HAP-1 (cell line): ENCODE results near the gene SEMA3F.

ENCODE experiments used
- DNase-seq, 2 experiments: peaks; one replicate each; pipeline ENCODE4 v3.0.0-alpha.2; 2016 to 2020; ENCODE audit warnings: low spot score in 2 of 2
- H3K27me3 ChIP-seq: fragments of 250-450 bp; sonication (Bioruptor Pico); 2 replicates; pipeline ENCODE4 v1.5.1; 2020; ENCODE audit warnings: low read depth, mild to moderate bottlenecking, moderate library complexity
- H3K36me3 ChIP-seq: fragments of 250-450 bp; sonication (Bioruptor Pico); replicated peaks from 2 replicates; pipeline ENCODE4 v1.5.1; 2020; ENCODE audit warnings: mild to moderate bottlenecking
- H3K4me1 ChIP-seq: fragments of 250-450 bp; sonication (Bioruptor Pico); 2 replicates; pipeline ENCODE4 v1.5.1; 2020; ENCODE audit warnings: mild to moderate bottlenecking
- H3K4me3 ChIP-seq: fragments of 250-450 bp; sonication (Bioruptor Pico); 2 replicates; pipeline ENCODE4 v1.5.1; 2020; ENCODE audit warnings: mild to moderate bottlenecking, moderate library complexity
- H3K9me3 ChIP-seq: fragments of 250-450 bp; sonication (Bioruptor Pico); 2 replicates; pipeline ENCODE4 v1.5.1; 2020; ENCODE audit warnings: mild to moderate bottlenecking, moderate library complexity
- in situ Hi-C: fragments of 300-500 bp; cut with MboI; formaldehyde crosslinking; loops from 3 replicates; pipeline ENCODE4 v1.14.3; 2020; ENCODE audit warnings: low sequenced_read_pairs, inconsistent platforms, mixed read lengths

The SEMA3F gene

GRCh38 chr3:50165910-50166538 lies 10.9 kb downstream of the SEMA3F start:
- H3K36me3 ChIP-seq = no peaks in the 10 kb centered on the region
- no peak for DNase-seq
- H3K4me1 ChIP-seq = peaks cover 9% of the 10 kb centered on the region; the same call in 1 of the 2 replicates
- no peak overlapping the region for H3K4me3 ChIP-seq
- no peaks in the 10 kb centered on the region for H3K9me3 ChIP-seq
- no peaks in the 10 kb centered on the region for H3K27me3 ChIP-seq
- in situ Hi-C loops = no loop called here

DNA sequence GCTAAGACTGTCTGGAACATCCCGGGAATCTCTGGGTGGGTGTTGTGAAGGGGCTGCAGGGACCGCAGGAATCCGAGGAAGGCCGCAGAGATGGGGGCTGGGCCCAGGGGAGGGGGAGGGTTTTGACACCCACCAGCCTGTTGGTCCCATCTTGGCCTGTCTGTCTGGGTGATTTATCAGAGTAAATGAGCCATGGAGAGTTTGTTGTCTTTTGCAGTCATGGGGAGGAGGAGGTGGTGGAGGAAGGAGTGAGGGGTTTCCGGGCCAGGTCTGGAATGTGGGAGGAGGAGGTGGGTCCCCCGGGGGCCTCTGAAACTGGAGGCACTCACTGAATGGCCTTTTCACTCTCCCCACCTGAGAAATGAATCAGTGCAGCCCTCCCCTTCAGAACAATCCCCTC lies 11.5 kb downstream of the SEMA3F start:
- Histone ChIP-seq H3K4me1 (peaks cover 9% of the 10 kb centered on the region; the same call in 1 of the 2 replicates), H3K36me3 (no peaks in the 10 kb centered on the region), H3K4me3 (no peak overlapping the region), H3K9me3 (no peaks in the 10 kb centered on the region), H3K27me3 (no peaks in the 10 kb centered on the region)
- in situ Hi-C loops = no loop called here
- no peak for DNase-seq

DNA sequence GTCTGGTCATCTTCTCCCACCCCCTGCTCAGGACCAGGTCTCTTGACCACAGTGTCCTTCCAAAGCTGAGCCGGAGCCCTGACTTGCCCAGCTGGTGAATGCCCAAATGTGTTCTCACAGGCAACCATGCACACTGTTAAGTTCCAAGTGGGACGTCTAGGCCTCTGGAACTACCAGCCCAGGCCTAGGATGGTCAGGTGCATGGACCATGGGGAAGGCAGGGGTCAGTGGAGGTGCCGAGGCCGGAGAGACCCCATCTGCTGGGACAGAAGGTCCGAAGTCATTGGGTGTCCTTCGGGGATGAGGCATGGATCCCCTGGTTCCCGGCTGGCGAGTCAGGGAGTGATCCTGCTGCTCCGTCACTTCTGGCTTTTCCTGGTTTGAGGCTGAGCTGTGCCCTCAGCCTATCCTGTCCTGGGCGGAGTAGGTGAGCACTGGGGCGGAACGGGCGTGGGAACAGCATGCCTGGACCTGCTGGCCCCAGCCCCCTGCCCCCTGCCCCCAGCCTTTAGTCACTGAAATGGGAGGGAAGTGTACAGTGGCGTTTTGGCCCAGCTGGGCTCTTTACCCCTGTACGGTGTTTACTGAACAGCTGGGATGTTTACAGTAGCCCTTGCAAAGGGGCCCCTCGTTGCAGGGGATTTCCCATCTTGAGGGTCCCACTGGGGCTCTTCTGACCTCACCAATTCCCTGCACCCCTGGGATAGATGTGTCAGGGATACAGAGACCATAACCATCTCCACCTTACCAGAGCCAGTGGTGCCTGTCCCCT lies 12.1 kb downstream of the SEMA3F start:
- no peak for DNase-seq
- in situ Hi-C loops = no loop called here
- H3K4me1 ChIP-seq = peaks cover 9% of the 10 kb centered on the region; the same call in 1 of the 2 replicates
- H3K27me3 ChIP-seq = no peaks in the 10 kb centered on the region
- H3K9me3 ChIP-seq = no peaks in the 10 kb centered on the region
- H3K36me3 ChIP-seq = no peaks in the 10 kb centered on the region
- no peak overlapping the region for H3K4me3 ChIP-seq

GRCh38 chr3:50167841-50168209 lies 12.7 kb downstream of the SEMA3F start:
- Histone ChIP-seq H3K36me3 (no peaks in the 10 kb centered on the region), H3K4me1 (peaks cover 9% of the 10 kb centered on the region; the same call in 1 of the 2 replicates), H3K4me3 (no peak overlapping the region), H3K27me3 (no peaks in the 10 kb centered on the region), H3K9me3 (no peaks in the 10 kb centered on the region)
- no peak for DNase-seq
- in situ Hi-C loops = no loop called here

DNA sequence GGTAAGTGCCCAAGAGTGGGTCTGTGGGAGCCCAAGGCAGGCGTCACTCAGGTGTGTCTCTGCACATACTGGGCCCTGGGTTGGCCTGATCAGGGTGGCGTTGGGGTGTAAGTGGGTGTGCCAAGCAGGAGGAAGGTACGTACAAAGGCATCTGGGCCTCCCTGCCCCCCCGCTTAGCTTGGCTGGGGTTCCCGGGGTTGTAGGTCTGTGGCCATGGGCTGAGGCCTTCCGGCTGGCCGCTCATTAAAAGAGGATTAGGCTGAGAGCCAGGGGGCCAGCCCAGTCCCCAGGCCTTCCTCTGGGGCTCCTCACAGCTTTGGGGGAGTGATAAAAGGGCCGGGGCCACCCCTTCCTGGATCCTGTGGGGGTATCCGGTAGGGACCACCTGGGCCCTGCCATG lies 13.3 kb downstream of the SEMA3F start:
- DNase-seq = no peak
- H3K9me3 ChIP-seq = no peaks in the 10 kb centered on the region
- H3K36me3 ChIP-seq = no peaks in the 10 kb centered on the region
- in situ Hi-C loops = no loop called here
- H3K27me3 ChIP-seq = no peaks in the 10 kb centered on the region
- no peak overlapping the region for H3K4me3 ChIP-seq
- peaks cover 9% of the 10 kb centered on the region; the same call in 1 of the 2 replicates for H3K4me1 ChIP-seq

DNA sequence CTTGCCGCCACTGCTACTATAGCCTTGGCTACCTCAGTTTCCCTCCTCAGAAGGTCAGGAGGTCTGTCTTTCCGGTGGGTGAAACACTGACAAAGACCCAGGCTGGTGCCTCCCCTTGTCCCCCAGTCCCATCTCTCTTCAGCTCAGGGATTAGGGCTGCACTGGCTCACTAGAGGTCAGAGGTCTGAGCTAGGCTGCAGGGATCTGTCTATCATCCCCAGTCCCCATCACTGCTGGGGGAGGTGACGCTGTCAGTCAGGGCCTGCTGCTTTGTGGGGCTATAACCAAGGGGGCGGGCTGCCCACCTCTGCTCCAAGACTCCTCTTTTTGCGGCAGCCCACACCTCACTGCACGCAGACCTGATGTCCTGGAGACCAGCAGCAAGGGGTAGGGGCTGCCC lies 13.7 kb downstream of the SEMA3F start:
- Histone ChIP-seq H3K4me1 (peaks cover 9% of the 10 kb centered on the region; the same call in 1 of the 2 replicates), H3K36me3 (no peaks in the 10 kb centered on the region), H3K9me3 (no peaks in the 10 kb centered on the region), H3K27me3 (no peaks in the 10 kb centered on the region), H3K4me3 (no peak overlapping the region)
- in situ Hi-C loops = no loop called here
- DNase-seq = no peak

GRCh38 chr3:50169232-50169832 lies 14.2 kb downstream of the SEMA3F start:
- H3K27me3 ChIP-seq = no peaks in the 10 kb centered on the region
- no peaks in the 10 kb centered on the region for H3K36me3 ChIP-seq
- in situ Hi-C loops = no loop called here
- no peak overlapping the region for H3K4me3 ChIP-seq
- DNase-seq = no peak
- H3K9me3 ChIP-seq = no peaks in the 10 kb centered on the region
- H3K4me1 ChIP-seq = peaks cover 9% of the 10 kb centered on the region; the same call in 1 of the 2 replicates

DNA sequence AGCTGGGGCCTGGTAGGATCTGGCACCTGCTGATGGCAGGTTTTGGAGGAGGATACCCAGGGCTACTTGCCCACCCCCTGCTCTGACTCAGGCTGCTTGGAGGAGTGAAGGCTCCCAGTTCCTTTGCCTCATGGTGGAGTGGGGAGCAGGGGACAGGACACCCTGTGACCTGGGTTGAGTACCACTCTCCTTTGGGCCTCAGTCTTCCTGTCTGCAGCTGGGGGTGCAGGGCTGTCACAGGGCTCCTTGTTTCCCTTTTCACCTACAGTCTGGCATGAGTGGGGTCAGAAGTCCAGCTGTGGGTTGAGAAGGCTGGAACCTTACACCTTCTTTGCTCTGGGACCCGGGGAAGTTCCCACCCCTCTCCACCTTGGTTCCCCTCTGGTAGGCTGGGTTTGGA lies 14.7 kb downstream of the SEMA3F start:
- H3K27me3 ChIP-seq = no peaks in the 10 kb centered on the region
- H3K9me3 ChIP-seq = no peaks in the 10 kb centered on the region
- peaks cover 9% of the 10 kb centered on the region; the same call in 1 of the 2 replicates for H3K4me1 ChIP-seq
- no peak overlapping the region for H3K4me3 ChIP-seq
- no peak for DNase-seq
- in situ Hi-C loops = no loop called here
- no peaks in the 10 kb centered on the region for H3K36me3 ChIP-seq

DNA sequence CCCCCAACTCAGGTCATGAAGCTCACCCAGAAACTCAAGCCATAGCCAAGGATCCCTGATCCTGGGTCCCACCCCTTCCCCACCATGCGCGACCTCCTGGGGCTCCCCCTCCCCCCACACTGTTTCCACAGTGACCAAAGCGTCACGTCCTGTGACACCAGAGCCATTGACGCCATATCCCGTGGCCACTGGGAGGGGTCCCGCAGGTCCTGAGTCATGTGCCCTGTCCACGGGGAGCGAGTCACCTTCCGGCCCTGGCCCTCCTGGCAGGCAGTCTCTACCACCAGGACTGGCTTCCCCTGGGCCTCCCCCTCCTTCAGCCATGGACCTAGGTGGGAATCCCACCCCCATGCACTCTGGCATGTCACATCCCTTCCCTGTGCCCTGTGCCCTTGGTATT lies 15.6 kb downstream of the SEMA3F start:
- Histone ChIP-seq H3K36me3 (no peaks in the 10 kb centered on the region), H3K27me3 (no peaks in the 10 kb centered on the region), H3K4me1 (peaks cover 9% of the 10 kb centered on the region; the same call in 1 of the 2 replicates), H3K9me3 (no peaks in the 10 kb centered on the region), H3K4me3 (no peak overlapping the region)
- DNase-seq = no peak
- in situ Hi-C loops = no loop called here

DNA sequence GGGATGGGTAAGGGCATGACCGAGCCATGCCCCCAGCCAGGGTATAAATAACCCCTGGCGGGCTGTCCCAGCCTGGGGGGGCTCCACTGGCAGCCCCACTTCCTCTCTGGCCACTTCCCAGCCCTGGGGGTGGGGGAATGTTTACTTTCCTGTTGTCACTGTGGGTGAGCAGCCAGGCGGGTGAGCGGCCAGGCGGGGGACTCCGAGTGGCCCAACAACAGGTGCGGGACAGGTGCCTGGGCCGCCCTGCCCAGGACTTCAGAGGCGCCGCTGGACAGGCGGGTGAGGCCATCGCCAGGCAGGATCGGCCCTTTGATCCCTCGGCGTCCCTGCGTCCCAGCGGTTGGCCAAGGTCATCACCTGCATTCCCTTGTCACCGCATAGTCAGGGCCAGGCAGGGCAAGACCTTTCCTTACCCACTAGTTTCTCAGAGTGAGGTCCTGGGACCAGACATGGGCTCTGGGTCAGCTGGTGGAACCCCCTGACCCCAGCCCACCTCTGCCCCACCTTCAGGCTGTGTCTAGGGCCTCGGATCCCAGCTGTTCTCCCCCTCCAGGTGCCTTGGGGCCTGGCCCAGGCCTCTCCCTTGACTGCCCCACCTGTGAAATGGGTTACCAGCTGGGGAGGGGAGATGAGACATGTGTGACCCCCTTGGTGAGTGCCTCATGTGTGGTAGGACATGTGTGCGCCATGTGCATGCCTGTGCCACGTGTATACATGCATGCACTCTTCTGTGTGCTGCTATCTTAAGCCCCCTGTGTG lies 16.6 kb downstream of the SEMA3F start:
- no peaks in the 10 kb centered on the region for H3K9me3 ChIP-seq
- H3K4me3 ChIP-seq = no peak overlapping the region
- no peak for DNase-seq
- H3K36me3 ChIP-seq = no peaks in the 10 kb centered on the region
- H3K27me3 ChIP-seq = no peaks in the 10 kb centered on the region
- in situ Hi-C loops = no loop called here
- H3K4me1 ChIP-seq = peaks cover 9% of the 10 kb centered on the region; the same call in 1 of the 2 replicates

DNA sequence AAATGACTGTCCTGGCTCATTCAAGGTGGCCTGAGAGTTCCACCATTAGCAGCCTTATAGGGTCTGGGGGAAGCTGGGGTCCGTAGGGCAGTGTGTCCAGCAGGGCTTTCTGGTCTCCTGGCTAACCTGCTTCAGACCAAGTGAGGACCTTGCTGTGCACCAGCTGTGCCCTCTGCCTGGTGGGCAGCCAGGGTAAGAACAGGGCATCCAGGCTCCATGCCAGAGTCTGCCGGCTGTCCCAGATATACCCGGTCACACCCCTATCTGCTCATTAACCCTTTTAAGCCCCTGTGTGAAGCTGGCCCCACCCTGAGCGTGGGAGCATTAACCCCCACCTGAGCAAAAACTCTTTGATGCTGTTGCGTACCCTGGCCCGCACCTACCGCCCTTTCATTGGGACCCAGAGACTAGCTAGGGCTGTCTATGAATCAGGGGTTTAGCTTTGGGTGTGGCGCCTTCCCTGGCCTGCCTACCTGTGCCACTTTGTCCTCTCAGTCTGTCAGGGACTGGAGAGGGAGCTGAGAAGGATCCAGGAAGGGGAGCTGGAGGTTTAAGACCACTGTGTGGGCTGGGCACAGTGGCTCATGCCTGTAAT lies 17.6 kb downstream of the SEMA3F start:
- in situ Hi-C loops = no loop called here
- no peak overlapping the region for H3K4me3 ChIP-seq
- H3K4me1 ChIP-seq = peaks cover 7% of the 10 kb centered on the region; the same call in 1 of the 2 replicates
- DNase-seq = no peak
- H3K9me3 ChIP-seq = no peaks in the 10 kb centered on the region
- H3K36me3 ChIP-seq = no peaks in the 10 kb centered on the region
- no peaks in the 10 kb centered on the region for H3K27me3 ChIP-seq

GRCh38 chr3:50173685-50174516 lies 18.8 kb downstream of the SEMA3F start:
- H3K9me3 ChIP-seq = no peaks in the 10 kb centered on the region
- no peak for DNase-seq
- no peaks in the 10 kb centered on the region for H3K4me1 ChIP-seq
- H3K27me3 ChIP-seq = no peaks in the 10 kb centered on the region
- no peaks in the 10 kb centered on the region for H3K36me3 ChIP-seq
- in situ Hi-C loops = no loop called here
- no peak overlapping the region for H3K4me3 ChIP-seq

- no peaks in the 10 kb centered on the region for H3K4me1 ChIP-seq
- no peak overlapping the region for H3K4me3 ChIP-seq
- no peaks in the 10 kb centered on the region for H3K36me3 ChIP-seq
- H3K27me3 ChIP-seq = no peaks in the 10 kb centered on the region
- no peaks in the 10 kb centered on the region for H3K9me3 ChIP-seq
- no peak for DNase-seq
- in situ Hi-C loops = no loop called here
Observed at GRCh38 chr3:50174517-50174895, 19.4 kb downstream of the SEMA3F start.
